Esophagus squamous epithelium (tissue), 4 donors: ENCODE results near the gene RAB14.

Source experiments
- CTCF ChIP-seq, 6 experiments: fragments of 450-650 bp in 4 of 6; fragments of 200-600 bp in 2 of 6; sonication (generic) in 2 of 6; IDR thresholded peaks; one replicate each; pipeline ENCODE4 v1.5.1; 2016 to 2019; ENCODE audit warnings: antibody characterized with exemption in 6 of 6, mild to moderate bottlenecking in 4 of 6, moderate library complexity in 4 of 6
- POLR2A ChIP-seq, 4 donors: fragments of 450-650 bp; IDR thresholded peaks; one replicate each; pipeline ENCODE4 v1.6.1; 2017; ENCODE audit warnings: antibody characterized with exemption in 4 of 4, mild to moderate bottlenecking in 4 of 4, moderate library complexity in 3 of 4

- TF ChIP-seq CTCF (IDR thresholded peaks at IDR 0.05) = no peak
- no peak for TF ChIP-seq POLR2A (IDR thresholded peaks at IDR 0.05)
Observed at GRCh38 chr9:121199921-121200320, 1.7 kb downstream of the RAB14 start.
